ENCODE data around the gene APCDD1L.

APCDD1L gene

GRCh38 chr20:58494923-58495622, 20.1 kb downstream of the APCDD1L start:
- Histone ChIP-seq H3K27me3 (replicated peaks) (no peaks in the 10 kb centered on the region), H3K36me3 (replicated peaks) (no peaks in the 10 kb centered on the region), H3K4me3 (ENCODE audit: low read depth, low read length) (no peak overlapping the region), H3K27ac (no peak overlapping the region)
- DNase-seq, result no peak
- TF ChIP-seq CTCF (IDR thresholded peaks at IDR 0.05; ENCODE audit: low read depth, low read length, missing control alignments), result no peak
- in situ Hi-C loops (cut with HindIII; ENCODE audit: low pct_ligation_motif_present, low sequenced_read_pairs), result no loop called here

GRCh38 chr20:58492795-58493524, 22.2 kb downstream of the APCDD1L start:
- no peak overlapping the region for H3K27ac ChIP-seq
- TF ChIP-seq CTCF (IDR thresholded peaks at IDR 0.05; ENCODE audit: low read depth, low read length, missing control alignments), result no peak
- no peaks in the 10 kb centered on the region for H3K27me3 ChIP-seq (replicated peaks)
- in situ Hi-C loops (cut with HindIII; ENCODE audit: low pct_ligation_motif_present, low sequenced_read_pairs), result no loop called here
- no peak overlapping the region for H3K4me3 ChIP-seq (ENCODE audit: low read depth, low read length)
- H3K36me3 ChIP-seq (replicated peaks), result no peaks in the 10 kb centered on the region
- DNase-seq, result no peak

GRCh38 chr20:58492074-58492718, 23.0 kb downstream of the APCDD1L start:
- in situ Hi-C loops (cut with HindIII; ENCODE audit: low pct_ligation_motif_present, low sequenced_read_pairs), result no loop called here
- Histone ChIP-seq H3K27me3 (replicated peaks) (no peaks in the 10 kb centered on the region), H3K27ac (no peak overlapping the region), H3K4me3 (ENCODE audit: low read depth, low read length) (no peak overlapping the region), H3K36me3 (replicated peaks) (no peaks in the 10 kb centered on the region)
- no peak for DNase-seq
- TF ChIP-seq CTCF (IDR thresholded peaks at IDR 0.05; ENCODE audit: low read depth, low read length, missing control alignments), result no peak

- Histone ChIP-seq H3K27me3 (replicated peaks) (no peaks in the 10 kb centered on the region), H3K4me3 (ENCODE audit: low read depth, low read length) (no peak overlapping the region), H3K27ac (no peak overlapping the region), H3K36me3 (replicated peaks) (no peaks in the 10 kb centered on the region)
- in situ Hi-C loops (cut with HindIII; ENCODE audit: low pct_ligation_motif_present, low sequenced_read_pairs), result no loop called here
- no peak for TF ChIP-seq CTCF (IDR thresholded peaks at IDR 0.05; ENCODE audit: low read depth, low read length, missing control alignments)
- DNase-seq, result no peak
Measured at GRCh38 chr20:58486207-58486606, 29.0 kb downstream of the APCDD1L start.

- Histone ChIP-seq H3K27me3 (replicated peaks) (no peaks in the 10 kb centered on the region), H3K27ac (no peak overlapping the region), H3K36me3 (replicated peaks) (no peaks in the 10 kb centered on the region), H3K4me3 (ENCODE audit: low read depth, low read length) (no peak overlapping the region)
- TF ChIP-seq CTCF (IDR thresholded peaks at IDR 0.05; ENCODE audit: low read depth, low read length, missing control alignments), result no peak
- DNase-seq, result no peak
- in situ Hi-C loops (cut with HindIII; ENCODE audit: low pct_ligation_motif_present, low sequenced_read_pairs), result no loop called here
Measured at GRCh38 chr20:58485393-58485792, 29.8 kb downstream of the APCDD1L start.
